Mesenchymal stem cell (in vitro differentiated cells and primary cell): ENCODE data around the gene JOSD1.
A peak's percentile ranks its signal among the peaks of the same experiment; 100 is the strongest.

Source experiments
- DNase-seq: peaks from one replicate; pipeline ENCODE4 v3.0.0-alpha.2; 2013
- H2AFZ ChIP-seq: one replicate; pipeline ENCODE4 v1.6.1; 2013; ENCODE audit warnings: low read depth, mild to moderate bottlenecking, control low read depth, inconsistent platforms, low read length, moderate library complexity
- H2AK5ac ChIP-seq: 2 replicates; pipeline ENCODE4 v1.6.1; 2013; ENCODE audit warnings: low read length, moderate library complexity, mild to moderate bottlenecking, inconsistent platforms; ENCODE audit not compliant: severe bottlenecking
- H2BK120ac ChIP-seq: one replicate; pipeline ENCODE4 v1.6.1; 2013; ENCODE audit warnings: low read depth, mild to moderate bottlenecking, inconsistent platforms, low read length, moderate library complexity
- H2BK12ac ChIP-seq, 2 experiments: one replicate each; pipeline ENCODE4 v1.6.1; 2013; ENCODE audit warnings: inconsistent platforms in 2 of 2, low read length in 2 of 2, mild to moderate bottlenecking in 2 of 2, moderate library complexity in 2 of 2, control low read depth in 1 of 2
- H2BK15ac ChIP-seq: one replicate; pipeline ENCODE4 v1.6.1; 2013; ENCODE audit warnings: mild to moderate bottlenecking, low read depth, inconsistent platforms; ENCODE audit not compliant: poor library complexity, severe bottlenecking
- H2BK5ac ChIP-seq: 2 replicates; pipeline ENCODE4 v1.6.1; 2013; ENCODE audit warnings: low read depth, mild to moderate bottlenecking, low read length, control low read depth, inconsistent platforms; ENCODE audit not compliant: poor library complexity, severe bottlenecking
- H3K14ac ChIP-seq, 2 experiments: one replicate each; pipeline ENCODE4 v1.6.1; 2013; ENCODE audit warnings: inconsistent platforms in 2 of 2, low read length in 2 of 2, control low read depth in 1 of 2, mild to moderate bottlenecking in 1 of 2, moderate library complexity in 1 of 2
- H3K18ac ChIP-seq, 2 experiments: one replicate each; pipeline ENCODE4 v1.6.1; 2013; ENCODE audit warnings: inconsistent platforms in 2 of 2, low read length in 2 of 2, control low read depth in 1 of 2, low read depth in 1 of 2, mild to moderate bottlenecking in 1 of 2
- H3K23ac ChIP-seq, 2 experiments: one replicate each; pipeline ENCODE4 v1.6.1; 2013; ENCODE audit warnings: inconsistent platforms in 2 of 2, low read length in 2 of 2, mild to moderate bottlenecking in 2 of 2, moderate library complexity in 2 of 2, control low read depth in 1 of 2
- H3K27ac ChIP-seq: 2 replicates; pipeline ENCODE4 v1.5.1; 2013; ENCODE audit warnings: mild to moderate bottlenecking, moderate library complexity, low read length, control low read depth, inconsistent platforms; ENCODE audit not compliant: poor library complexity, severe bottlenecking
- H3K27me3 ChIP-seq, 2 experiments: 2 replicates each; pipeline versions ENCODE4 v1.6.1 to v1.7.0; 2013; ENCODE audit warnings: low read length in 2 of 2, mild to moderate bottlenecking in 2 of 2, moderate library complexity in 2 of 2, control low read depth in 1 of 2, inconsistent platforms in 1 of 2; ENCODE audit not compliant: control insufficient read depth in 1 of 2, insufficient read depth in 1 of 2
- H3K36me3 ChIP-seq, 2 experiments: 2 replicates each; pipeline versions ENCODE4 v1.6.1 to v1.7.0; 2013; ENCODE audit warnings: low read length in 2 of 2, control low read depth in 1 of 2, inconsistent platforms in 1 of 2, low read depth in 1 of 2, mild to moderate bottlenecking in 1 of 2; ENCODE audit not compliant: insufficient read depth in 2 of 2, control insufficient read depth in 1 of 2
- H3K4ac ChIP-seq, 2 experiments: one replicate each; pipeline ENCODE4 v1.6.1; 2013; ENCODE audit warnings: inconsistent platforms in 2 of 2, low read length in 2 of 2, mild to moderate bottlenecking in 2 of 2, moderate library complexity in 2 of 2, control low read depth in 1 of 2, low read depth in 1 of 2
- H3K4me1 ChIP-seq: 2 replicates; pipeline ENCODE4 v1.6.1; 2013; ENCODE audit warnings: low read depth, low read length, control low read depth; ENCODE audit not compliant: control insufficient read depth, insufficient read depth
- H3K4me2 ChIP-seq: 2 replicates; pipeline ENCODE4 v1.6.1; 2013; ENCODE audit warnings: low read length, mild to moderate bottlenecking, inconsistent platforms; ENCODE audit not compliant: poor library complexity, severe bottlenecking
- H3K4me3 ChIP-seq, 2 experiments: 2 replicates each; pipeline versions ENCODE4 v1.5.1 to v1.7.0; 2013; ENCODE audit warnings: low read length in 2 of 2, mild to moderate bottlenecking in 2 of 2, control low read depth in 1 of 2, low read depth in 1 of 2; ENCODE audit not compliant: insufficient read depth in 1 of 2
- H3K79me1 ChIP-seq: replicated peaks from 2 replicates; pipeline ENCODE4 v1.6.1; 2013; ENCODE audit warnings: mild to moderate bottlenecking, control low read depth, low read length, inconsistent platforms; ENCODE audit not compliant: poor library complexity, severe bottlenecking
- H3K9ac ChIP-seq: 2 replicates; pipeline ENCODE4 v1.7.0; 2013; ENCODE audit warnings: mild to moderate bottlenecking, low read length, moderate library complexity
- H3K9me3 ChIP-seq: 2 replicates; pipeline ENCODE4 v1.7.0; 2013; ENCODE audit warnings: mild to moderate bottlenecking, low read length; ENCODE audit not compliant: control insufficient read depth
- H4K8ac ChIP-seq: one replicate; pipeline ENCODE4 v1.6.1; 2013; ENCODE audit warnings: inconsistent platforms, mild to moderate bottlenecking, low read length, moderate library complexity
- H4K91ac ChIP-seq: one replicate; pipeline ENCODE4 v1.6.1; 2013; ENCODE audit warnings: mild to moderate bottlenecking, low read length, inconsistent platforms
- WGBS: methylation state at CpG from one replicate; pipeline ENCODE4 v1.1.7; 2013; ENCODE audit warnings: mixed read lengths; 5-methylcytosine and 5-hydroxymethylcytosine counted together

The JOSD1 gene

GRCh38 chr22:38689651-38690050 lies 11.1 kb downstream of the JOSD1 start:
- Histone ChIP-seq H4K91ac (no peak overlapping the region), H3K4me1 (peaks cover 2% of the 10 kb centered on the region), H3K9ac (no peak overlapping the region), H3K18ac (no peak overlapping the region), H3K14ac (no peak overlapping the region), H3K27me3 (no peaks in the 10 kb centered on the region), H2AK5ac (no peak overlapping the region), H3K4ac (no peak overlapping the region), H2AFZ (no peak overlapping the region), H3K36me3 (peaks cover 46 to 87% of the 10 kb centered on the region in 2 experiments), H2BK120ac (no peak overlapping the region), H2BK15ac (no peak overlapping the region), H3K23ac (no peak overlapping the region), H2BK5ac (no peak overlapping the region), H3K9me3 (no peaks in the 10 kb centered on the region), H4K8ac (no peak overlapping the region), H3K27ac (no peak overlapping the region), H3K79me1 (peaks cover 38% of the 10 kb centered on the region), H2BK12ac (no peak overlapping the region), H3K4me3 (no peak overlapping the region), H3K4me2 (no peak overlapping the region)
- WGBS: no CpG with 5 or more reads among the region's 1 CpG
- DNase-seq: no peak

- Histone ChIP-seq H3K9ac (no peak overlapping the region), H2BK5ac (no peak overlapping the region), H3K9me3 (no peaks in the 10 kb centered on the region), H4K8ac (no peak overlapping the region), H3K36me3 (peaks cover 55 to 75% of the 10 kb centered on the region in 2 experiments), H3K4me3 (no peak overlapping the region), H2BK12ac (no peak overlapping the region), H3K4ac (no peak overlapping the region), H3K23ac (no peak overlapping the region), H3K27me3 (no peaks in the 10 kb centered on the region), H4K91ac (no peak overlapping the region), H2AK5ac (no peak overlapping the region), H3K18ac (no peak overlapping the region), H3K79me1 (peaks cover 42% of the 10 kb centered on the region), H2BK120ac (no peak overlapping the region), H3K4me1 (peaks cover 10% of the 10 kb centered on the region), H3K14ac (no peak overlapping the region), H3K27ac (no peak overlapping the region), H2BK15ac (no peak overlapping the region), H2AFZ (no peak overlapping the region), H3K4me2 (no peak overlapping the region)
- WGBS: 100% methylated on average over 1 of the region's 1 CpG
- no peak for DNase-seq
Measured at GRCh38 chr22:38685761-38686160, 15.0 kb downstream of the JOSD1 start.

- Histone ChIP-seq H3K9me3 (no peaks in the 10 kb centered on the region), H3K36me3 (peaks cover 47 to 67% of the 10 kb centered on the region in 2 experiments), H3K18ac (no peak overlapping the region), H3K4me2 (no peak overlapping the region), H2AFZ (no peak overlapping the region), H3K9ac (no peak overlapping the region), H3K27ac (no peak overlapping the region), H3K4ac (no peak overlapping the region), H2BK120ac (no peak overlapping the region), H3K23ac (no peak overlapping the region), H2BK15ac (no peak overlapping the region), H3K14ac (no peak overlapping the region), H4K8ac (no peak overlapping the region), H3K4me3 (no peak overlapping the region), H3K4me1 (peaks cover 10% of the 10 kb centered on the region), H3K79me1 (peaks cover 44% of the 10 kb centered on the region), H2BK12ac (no peak overlapping the region), H4K91ac (no peak overlapping the region), H2BK5ac (no peak overlapping the region), H2AK5ac (no peak overlapping the region), H3K27me3 (no peaks in the 10 kb centered on the region)
- WGBS: 97% methylated on average over 9 of the region's 9 CpGs
- DNase-seq: no peak
Measured at GRCh38 chr22:38684895-38685294, 15.8 kb downstream of the JOSD1 start.

GRCh38 chr22:38681582-38682335 lies 19.0 kb downstream of the JOSD1 start, which contains the start of gene TOMM22:
Gene TOMM22 (plus strand): TSS chr22:38681957. CDS start chr22:38681979, 22 bp downstream.
- no peak within 1 kb of the TSS for H2BK15ac ChIP-seq
- H3K4me3 ChIP-seq: peak within 1 kb of the TSS; percentile 88 to 99
- no peak within 1 kb of the TSS for H3K14ac ChIP-seq
- peak within 1 kb of the TSS; percentile 90 for H2AFZ ChIP-seq
- H3K36me3 ChIP-seq: peaks cover 30 to 37% of the 10 kb centered on the region in 2 experiments
- no peak within 1 kb of the TSS for H2BK120ac ChIP-seq
- no peak within 1 kb of the TSS for H2BK5ac ChIP-seq
- peak within 1 kb of the TSS; percentile 24 for H3K27ac ChIP-seq
- peak within 1 kb of the TSS; percentile 89 for H4K91ac ChIP-seq
- WGBS: under 1% methylated on average over 60 of the region's 60 CpGs
- H3K4ac ChIP-seq: peak within 1 kb of the TSS; percentile 54 to 69
- no peak within 1 kb of the TSS for H3K23ac ChIP-seq
- no peaks in the 10 kb centered on the region for H3K9me3 ChIP-seq
- DNase-seq: peak; percentile 92
- H3K18ac ChIP-seq: peak within 1 kb of the TSS; percentile 62 to 95
- peaks cover 32% of the 10 kb centered on the region for H3K79me1 ChIP-seq
- H2AK5ac ChIP-seq: no peak within 1 kb of the TSS
- peaks cover 8% of the 10 kb centered on the region for H3K4me1 ChIP-seq
- peak within 1 kb of the TSS; percentile 100 for H4K8ac ChIP-seq
- H3K9ac ChIP-seq: peak within 1 kb of the TSS; percentile 96
- no peak within 1 kb of the TSS for H2BK12ac ChIP-seq
- H3K27me3 ChIP-seq: no peaks in the 10 kb centered on the region
- peak within 1 kb of the TSS; percentile 97 for H3K4me2 ChIP-seq
